HG02610 (cell line): ENCODE results near the gene CCSER1.
A peak's percentile ranks its signal among the peaks of the same experiment; 100 is the strongest.
"Not testable (repeated sequence)": the region's sequence is repeated elsewhere in the genome, so short reads cannot be mapped to it uniquely, and the experiment has no call there.

Source experiments
- ATAC-seq: cut with Tn5 transposase; IDR thresholded peaks from one replicate; pipeline ENCODE4 v1.9.1; 2021; ENCODE audit warnings: mild to moderate bottlenecking, moderate library complexity; ENCODE audit not compliant: unreplicated experiment

Gene CCSER1

DNA sequence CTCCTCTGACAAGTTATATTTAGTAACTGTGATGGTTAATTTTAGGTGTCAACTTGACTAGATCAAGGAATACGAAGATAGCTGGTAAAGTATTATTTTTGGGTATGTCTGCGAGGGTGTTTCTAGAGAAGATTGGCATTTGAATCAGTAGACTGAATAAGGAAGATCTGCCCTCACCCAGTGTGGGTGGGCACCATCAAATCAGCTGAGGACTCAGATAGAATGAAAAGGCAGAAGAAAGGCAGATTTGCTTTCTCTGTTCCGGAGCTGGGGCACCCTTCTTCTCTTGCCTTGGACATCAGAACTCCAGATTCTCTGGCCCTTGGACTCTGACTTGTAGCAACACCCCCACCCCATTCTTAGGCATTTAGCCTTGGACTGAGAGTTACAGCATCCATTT, 981.6 kb downstream of the CCSER1 start:
- ATAC-seq, result no peak

DNA sequence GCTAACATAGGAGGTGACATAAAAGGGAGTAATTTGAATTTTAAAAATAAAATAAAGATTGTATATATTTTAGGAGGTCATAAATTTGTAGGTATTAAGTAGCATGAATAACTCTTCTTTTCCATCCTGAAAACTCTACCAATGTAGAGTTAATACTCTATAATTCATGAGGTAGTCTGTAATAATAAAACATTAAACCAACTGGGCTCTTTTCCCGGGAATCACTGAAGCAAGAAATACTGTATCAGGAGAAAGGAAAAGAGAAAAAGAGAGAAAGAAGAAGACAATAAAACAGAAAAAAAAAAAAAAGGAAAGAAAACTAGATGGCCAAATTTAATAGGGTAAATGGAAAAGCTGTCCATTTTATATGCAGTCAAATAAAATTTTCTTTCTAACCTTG, 984.4 kb downstream of the CCSER1 start:
- no peak for ATAC-seq

DNA sequence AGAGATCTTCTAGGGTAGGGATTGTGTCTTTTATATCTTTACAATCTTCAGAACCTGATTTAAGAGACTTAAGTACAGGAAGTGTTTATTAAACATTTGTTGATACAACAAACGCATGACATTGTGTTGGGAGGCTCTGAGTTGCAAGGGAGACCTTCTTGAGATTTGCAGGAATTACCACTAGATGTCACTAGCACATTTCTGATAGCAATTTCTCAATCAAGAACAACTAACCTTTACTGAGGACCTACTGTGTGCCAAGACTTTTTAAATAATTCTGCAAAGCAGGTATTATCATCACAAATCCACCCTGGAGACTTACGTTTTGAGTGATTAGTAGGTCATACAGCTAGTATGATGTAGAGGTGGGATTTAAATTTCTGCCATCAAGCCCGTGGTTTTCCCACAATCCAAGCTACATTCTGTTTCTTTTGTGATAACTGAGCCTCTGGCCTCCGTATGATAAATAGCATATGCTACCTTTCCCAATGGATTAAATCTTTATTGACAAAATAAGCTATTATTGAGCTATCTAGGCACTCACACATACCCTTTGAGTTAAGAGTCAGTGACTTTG, 986.0 kb downstream of the CCSER1 start:
- no peak for ATAC-seq

DNA sequence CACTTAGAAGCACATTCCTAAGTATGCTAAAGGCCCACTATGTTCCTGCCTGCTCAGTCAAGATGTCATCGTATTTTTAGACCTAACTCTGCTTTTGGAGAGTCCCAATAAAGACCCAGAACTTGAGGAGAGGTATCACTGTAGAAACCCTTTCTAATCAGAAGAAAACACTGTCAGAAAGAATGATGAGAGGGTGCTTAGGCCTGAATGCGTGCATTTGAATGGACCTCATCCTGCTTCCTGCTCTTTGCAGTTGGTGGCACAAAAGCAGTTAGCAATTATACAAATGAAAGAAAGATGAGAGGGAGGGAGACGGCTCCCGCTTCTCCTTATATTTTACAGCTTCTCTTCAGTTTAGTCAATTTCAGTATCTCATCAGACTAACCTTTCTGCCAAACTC, 987.2 kb downstream of the CCSER1 start:
- ATAC-seq, result no peak

DNA sequence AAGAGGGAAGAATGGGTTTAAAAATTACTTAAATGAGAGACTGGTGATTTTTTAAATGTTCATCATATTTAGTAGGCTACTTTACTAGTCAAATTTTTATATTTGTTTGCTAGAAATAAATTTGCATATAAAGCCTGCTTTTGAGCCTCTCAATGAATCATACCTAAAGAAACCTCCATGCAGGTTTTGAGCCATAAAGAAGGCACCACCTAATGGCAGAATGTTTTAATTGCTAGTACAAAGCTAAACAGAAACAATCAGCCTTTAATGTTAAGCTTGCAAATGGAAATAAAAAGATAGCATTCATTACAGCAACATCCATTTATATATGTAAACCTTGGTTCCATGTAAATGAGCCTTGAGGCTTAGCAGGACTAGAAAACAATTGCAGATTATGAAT, 989.7 kb downstream of the CCSER1 start:
- ATAC-seq, result no peak

DNA sequence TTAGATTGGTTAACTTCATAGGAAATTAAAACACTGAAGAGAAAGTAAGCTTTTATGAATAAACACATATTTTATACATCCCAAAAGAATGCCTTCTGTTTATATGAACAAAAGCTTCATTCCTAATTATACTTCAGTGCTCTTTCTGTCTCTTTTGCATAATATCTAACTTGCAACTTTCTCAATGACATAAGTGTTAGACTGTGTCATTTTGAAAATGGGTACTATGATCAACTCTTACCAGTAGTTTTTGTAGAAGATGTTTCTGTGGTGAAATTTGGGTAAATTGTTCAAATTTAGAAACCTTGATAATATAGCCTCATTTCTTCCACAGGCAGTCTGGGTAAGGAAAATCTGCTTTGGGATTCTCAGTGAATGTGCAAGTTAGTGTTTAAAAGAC, 991.4 kb downstream of the CCSER1 start:
- peak; percentile 88 for ATAC-seq

DNA sequence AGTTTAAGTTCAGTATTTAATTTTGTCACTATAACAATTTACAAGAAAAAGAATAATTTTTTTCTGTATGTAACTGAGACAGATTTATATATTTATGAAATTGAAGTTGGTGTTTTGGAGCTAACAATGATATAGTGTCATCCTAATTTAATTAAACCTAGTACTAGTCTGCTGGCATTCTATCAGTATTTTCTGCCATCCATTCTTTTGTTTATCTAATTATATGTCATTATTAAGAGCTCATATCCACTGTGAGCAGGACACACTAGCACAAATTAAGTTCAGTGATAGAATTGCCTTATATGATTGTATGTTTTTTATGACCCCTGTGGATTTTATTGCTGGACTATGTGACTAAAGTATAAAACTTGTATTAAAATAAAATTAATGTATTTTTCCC, 996.5 kb downstream of the CCSER1 start:
- ATAC-seq, result no peak

DNA sequence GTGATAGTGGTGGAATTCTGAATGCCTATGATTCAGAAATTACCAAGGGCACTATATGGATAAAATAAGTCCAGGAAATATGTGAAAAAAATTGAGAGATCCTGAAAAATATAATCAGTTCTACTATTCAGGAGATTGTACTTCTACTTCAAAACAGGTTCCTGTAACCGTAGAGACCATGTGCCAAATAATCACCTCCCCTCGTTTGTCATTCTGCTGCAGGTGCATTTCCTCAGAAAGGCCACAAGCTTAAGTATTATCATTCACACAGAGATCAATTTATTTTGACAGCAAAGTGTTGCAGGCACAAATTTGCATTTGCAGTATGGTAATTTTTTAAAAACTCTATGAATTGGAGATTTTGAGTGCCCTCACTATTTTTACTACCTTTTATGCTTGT, 1000.0 kb downstream of the CCSER1 start:
- no peak for ATAC-seq

DNA sequence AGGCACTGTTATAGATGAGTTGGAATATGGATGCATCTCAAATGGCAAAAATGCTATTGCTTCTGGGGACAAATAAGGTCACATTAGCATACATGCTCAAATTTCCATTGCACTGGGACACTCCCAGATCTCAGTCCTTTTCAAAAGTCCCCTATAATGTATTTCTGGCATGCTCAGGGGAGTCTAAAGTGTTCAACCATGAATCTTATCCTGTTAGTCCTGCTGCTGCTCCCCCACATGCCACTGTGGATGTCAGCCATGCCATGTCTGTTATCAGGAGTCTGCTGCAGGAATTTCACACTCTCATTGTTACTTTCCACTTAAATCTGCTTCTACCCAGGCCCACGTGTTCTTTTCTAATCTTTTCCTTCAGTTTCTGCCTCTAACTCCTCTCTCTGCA, 1000.6 kb downstream of the CCSER1 start:
- no peak for ATAC-seq

DNA sequence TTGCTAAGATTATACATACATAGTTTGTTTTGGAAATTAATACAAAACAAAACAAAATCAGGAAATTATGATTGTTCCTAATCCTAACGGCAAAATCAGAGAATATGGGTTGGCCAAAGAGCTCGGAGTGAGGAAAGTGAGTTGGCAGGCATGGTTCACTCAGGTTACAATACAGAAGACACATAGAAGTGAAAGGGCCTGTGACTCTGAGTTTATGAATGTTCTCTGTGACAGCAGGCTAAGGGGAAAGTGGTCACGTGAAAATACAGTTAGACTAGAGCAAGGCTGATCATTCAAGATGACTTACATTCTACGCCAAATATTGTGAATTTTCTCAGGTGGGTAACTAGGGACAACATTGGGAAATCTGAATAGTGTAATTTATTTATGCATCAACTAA, 1001.3 kb downstream of the CCSER1 start:
- ATAC-seq, result no peak

DNA sequence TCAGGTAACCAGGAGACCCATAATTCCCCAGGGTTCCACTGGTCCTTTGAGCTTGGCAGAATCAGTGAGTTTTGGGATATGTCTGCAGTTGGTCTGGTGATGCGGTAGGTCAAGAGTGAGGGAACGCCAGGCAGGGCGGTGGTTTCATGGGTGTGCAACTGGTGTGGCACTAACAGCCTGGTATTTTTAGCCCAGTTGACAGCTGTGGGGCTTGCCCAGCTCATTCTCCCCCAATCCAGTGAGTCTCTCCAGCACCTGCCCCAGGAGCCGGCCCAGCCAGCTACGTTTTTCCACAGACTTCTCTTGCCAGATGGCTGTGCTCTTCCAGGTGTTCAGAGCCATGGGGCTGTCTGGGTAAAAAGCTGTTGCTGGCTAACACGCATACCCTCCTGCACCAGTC, 1019.9 kb downstream of the CCSER1 start:
- ATAC-seq, result no peak

DNA sequence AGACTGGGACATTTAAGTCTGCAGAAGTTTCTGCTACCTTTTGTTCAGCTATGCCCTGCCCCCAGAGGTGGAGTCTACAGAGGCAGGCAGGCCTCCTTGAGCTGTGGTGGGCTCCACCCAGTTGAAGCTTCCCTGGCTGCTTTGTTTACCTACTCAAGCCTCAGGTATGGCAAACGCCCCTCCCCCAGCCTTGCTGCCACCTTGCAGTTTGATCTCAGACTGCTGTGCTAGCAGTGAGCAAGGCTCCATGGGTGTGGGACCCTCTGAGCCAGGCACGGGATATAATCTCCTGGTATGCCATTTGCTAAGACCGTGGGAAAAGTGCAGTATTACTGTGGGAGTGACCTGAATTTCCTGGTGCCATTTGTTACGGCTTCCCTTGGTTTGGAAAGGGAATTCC, 1026.8 kb downstream of the CCSER1 start:
- not testable (repeated sequence) for ATAC-seq

DNA sequence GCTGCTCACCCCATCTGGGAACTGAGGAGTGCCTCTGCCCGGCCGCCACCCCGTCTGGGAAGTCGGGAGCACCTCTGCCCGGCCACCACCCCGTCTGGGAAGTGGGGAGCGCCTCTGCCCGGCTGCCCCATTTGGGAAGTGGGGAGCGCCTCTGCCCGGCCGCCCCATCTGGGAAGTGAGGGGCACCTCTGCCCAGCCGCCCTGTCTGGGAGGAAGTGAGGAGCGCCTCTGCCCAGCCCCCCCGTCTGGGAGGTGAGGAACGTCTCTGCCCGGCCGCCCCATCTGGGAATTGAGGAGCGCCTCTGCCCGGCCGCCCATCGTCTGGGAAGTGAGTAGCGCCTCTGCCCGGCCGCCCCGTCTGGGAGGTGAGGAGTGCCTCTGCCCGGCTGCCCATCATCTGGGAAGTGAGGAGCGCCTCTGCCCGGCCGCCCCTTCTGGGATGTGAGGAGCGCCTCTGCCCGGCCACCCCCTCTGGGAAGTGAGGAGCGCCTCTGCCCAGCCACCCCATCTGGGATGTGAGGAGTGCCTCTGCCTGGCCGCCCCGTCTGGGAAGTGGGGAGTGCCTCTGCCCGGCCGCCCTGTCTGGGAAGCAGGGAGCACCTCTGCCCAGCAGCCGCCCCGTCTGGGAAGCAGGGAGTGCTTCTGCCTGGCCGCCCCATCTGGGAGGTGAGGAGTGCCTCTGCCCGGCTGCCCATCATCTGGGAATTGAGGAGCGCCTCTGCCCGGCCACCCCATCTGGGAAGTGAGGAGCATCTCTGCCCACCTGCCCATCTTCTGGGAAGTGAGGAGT, 1040.9 kb downstream of the CCSER1 start:
- ATAC-seq, result not testable (repeated sequence)

DNA sequence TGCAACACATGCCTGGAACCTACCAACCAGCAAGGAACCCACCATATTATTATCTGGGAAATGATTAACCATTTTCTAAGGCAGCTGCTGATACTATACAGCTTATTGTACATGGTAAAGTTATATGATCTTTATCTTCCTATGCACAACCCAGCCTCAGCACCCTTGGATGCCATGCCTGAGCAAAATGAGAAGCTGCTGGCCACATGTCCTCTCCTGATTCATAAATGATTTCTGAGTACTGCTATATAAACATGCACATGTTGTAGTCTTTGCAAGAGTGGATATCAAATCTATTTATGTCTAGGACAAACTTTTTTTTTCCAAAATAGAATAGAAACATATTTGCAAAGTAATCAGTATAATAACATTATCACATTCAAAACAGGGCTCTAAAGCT, 1043.6 kb downstream of the CCSER1 start:
- ATAC-seq, result no peak

DNA sequence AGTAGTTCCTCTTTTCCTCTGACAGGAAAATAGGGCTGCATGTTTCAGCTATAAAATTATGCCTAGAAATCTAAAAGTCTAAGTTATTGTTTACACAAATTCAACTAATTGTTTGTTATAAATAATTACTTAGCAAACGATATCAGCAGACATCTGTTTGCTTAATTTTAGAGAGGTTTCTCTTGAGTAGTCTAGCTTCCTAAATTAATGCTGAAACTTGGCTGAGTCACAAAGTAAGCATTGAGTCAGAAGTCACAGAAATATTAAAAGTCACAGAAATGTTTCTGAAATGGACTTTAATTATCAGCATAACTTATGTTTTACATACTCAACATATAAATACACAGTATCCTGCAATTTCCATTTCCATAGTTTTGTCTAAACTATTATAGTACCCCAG, 1044.0 kb downstream of the CCSER1 start:
- no peak for ATAC-seq

DNA sequence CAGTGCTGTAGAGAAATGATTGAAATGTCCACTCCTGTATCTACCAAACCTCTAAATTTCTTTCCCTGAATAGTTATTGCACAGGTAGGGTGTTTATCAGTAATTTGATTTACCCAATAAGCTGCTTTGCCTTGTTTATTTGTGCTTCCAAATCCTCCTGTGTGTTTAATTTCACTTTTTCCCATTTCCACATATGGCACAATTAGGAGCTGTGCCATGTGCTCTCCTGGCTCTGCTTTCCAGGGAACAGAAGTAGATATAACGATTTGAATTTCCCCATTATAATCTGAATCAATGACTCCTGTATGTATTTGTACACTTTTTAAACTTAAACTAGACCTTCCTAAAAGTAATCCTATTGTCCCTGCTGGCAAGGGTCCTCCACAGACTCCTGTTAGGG, 1057.9 kb downstream of the CCSER1 start:
- ATAC-seq, result not testable (repeated sequence)

DNA sequence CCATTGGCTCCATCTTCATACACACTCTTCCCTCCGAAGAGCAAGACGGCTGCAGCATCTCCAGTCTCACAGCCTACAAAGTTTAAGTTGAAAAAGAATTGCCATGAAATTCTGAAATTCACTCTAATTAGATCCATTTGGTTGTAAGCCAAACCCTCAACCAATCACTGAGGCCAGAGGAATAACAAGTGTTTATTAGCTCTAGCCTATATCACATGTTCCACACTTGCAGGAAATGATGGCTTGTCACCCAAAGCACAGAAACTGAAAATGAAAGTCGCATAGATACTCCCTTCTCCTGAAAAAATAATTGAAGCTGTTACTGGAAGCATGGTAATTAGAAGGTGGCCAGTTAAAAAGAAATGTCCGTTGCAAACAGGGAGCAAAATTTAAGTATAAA, 1071.8 kb downstream of the CCSER1 start:
- ATAC-seq, result peak; percentile 79

DNA sequence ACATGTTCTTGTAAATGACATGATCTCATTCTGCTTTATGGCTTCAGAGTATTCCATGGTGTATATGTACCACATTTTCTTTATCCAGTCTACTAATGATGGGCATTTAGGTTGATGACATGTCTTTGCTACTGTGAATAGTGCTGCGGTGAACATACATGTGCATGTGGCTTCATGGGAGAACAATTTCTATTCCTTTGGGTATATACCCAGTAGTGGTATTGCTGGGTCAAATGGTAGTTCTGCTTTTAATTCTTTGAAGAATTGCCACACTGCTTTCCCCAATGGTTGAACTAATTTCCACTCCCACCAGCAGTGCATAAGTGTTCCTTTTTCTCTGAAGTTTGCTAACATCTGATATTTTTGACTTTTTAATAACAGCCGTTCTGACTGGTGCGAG, 1080.3 kb downstream of the CCSER1 start:
- ATAC-seq, result no peak

DNA sequence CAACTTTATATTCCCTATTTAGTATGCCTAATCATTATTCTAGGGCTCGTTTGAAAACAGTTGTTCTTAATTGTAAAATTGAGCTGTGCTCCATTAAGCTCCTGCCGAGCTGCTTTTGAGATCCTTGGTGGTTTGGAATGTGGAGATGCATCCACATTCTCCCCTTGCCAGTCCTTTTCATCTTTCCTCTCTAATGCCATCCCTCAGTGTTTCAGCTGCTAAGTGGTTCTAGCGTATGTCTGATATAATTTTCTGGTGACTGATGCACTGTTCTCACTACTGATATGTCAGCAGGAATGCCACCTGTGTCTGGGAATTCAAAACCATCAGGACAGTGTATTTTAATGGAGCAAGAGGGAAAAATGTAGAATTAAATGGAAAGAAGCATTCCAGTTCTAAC, 1085.0 kb downstream of the CCSER1 start:
- ATAC-seq, result no peak

DNA sequence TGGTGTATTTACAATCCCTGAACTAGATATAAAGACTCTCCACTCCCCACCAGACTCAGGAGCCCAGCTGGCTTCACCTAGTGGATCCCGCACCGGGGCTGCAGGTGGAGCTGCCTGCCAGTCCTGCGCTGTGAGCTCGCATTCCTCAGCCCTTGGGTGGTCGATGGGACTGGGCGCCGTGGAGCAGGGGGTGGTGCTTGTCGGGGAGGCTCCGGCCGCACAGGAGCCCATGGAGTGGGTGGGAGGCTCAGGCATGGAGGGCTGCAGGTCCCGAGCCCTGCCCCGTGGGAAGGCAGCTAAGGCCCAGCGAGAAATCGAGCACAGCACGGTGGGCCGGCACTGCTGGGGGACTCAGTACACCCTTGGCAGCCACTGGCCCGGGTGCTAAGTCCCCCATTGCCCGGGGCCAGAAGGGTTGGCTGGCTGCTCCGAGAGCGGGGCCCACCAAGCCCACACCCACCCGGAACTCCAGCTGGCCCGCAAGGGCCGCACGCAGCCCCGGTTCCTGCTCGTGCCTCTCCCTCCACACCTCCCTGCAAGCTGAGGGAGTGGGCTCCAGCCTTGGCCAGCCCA, 1090.7 kb downstream of the CCSER1 start:
- not testable (repeated sequence) for ATAC-seq

DNA sequence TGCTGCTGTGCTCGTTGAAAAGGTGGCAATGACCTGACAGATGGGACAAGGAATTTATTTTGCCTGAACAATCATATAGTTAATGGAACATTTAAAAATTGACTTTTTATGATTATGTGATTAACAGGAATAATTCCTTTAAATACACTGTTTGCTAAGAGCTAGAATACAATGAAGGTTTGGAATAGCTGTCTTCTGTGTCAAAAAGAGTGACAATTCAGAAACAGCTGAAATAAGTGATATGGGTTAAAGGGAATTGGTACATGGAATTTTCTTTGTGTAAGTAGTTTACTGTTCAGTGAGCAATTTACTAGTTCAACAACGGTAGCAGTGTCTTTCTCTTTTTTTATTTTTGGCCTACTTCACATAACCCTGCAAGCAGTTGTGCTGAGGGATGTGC, 1093.1 kb downstream of the CCSER1 start:
- no peak for ATAC-seq

DNA sequence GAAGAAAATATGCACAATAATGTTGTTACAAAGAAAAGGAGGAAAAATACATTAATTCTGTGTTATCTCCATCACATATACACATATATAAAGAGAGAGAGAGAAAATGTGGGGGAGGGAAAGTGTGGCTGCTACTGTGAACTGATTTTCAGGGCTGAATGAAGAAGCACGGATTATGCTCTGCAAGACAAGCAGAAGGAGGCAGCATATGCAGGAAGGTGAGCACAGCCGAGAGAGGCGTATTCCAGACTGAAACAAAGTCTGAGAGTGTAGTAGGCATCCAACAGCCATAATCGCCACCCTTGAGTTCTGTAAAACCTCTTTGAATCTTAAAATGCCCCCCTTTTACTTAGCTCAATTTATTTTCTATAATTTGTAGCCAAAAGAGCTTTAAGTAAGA, 1094.8 kb downstream of the CCSER1 start:
- ATAC-seq, result no peak
